Kidney glomerular epithelial cell (primary cell): ENCODE measurements around the gene ROBO4.

Experiments
- DNase-seq: peaks from one replicate; lab custom pipeline; 2025; lab: John Stamatoyannopoulos, UW

The ROBO4 gene

GRCh38 chr11:124872741-124873140, 24.9 kb downstream of the ROBO4 start:
- no peak for DNase-seq

GRCh38 chr11:124872280-124872679, 25.4 kb downstream of the ROBO4 start:
- DNase-seq = no peak

DNA sequence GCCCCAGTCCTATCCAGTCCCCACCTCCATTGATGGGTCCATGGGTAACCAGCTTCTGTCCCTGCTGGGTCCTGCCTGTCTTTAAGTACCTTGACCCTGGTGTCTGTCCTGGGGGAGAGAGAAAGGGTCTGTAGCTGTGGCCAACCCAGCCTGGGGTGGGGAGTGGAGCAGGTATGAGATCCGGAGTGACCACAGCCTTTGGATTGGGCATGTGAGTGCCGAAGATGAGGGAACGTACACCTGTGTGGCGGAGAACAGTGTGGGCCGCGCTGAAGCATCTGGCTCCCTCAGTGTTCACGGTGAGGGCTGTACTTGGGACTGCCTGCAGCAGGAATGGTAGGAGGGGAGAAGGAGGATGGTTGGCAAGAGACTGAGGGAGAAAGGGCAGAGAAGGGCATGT, 27.2 kb downstream of the ROBO4 start:
- DNase-seq = no peak

DNA sequence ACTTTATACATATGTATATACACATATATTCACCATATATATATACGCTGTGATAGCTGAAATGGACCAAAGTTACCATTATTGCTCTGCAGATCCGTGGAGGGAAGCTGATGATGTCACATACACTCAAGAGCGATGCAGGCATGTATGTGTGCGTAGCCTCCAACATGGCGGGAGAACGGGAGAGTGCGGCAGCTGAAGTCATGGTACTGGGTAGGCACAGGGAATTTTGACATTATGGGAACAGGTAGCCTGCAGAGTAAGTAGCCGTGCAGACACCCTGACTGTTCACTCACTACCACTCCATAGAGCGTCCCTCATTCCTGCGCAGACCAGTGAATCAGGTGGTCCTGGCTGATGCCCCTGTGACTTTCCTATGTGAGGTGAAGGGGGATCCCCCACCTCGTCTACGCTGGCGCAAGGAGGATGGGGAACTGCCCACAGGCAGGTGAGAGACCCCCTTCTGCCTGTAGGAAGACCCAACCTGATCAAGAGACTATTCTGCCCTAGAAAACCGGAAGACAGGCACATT, 27.7 kb downstream of the ROBO4 start:
- no peak for DNase-seq

- no peak for DNase-seq
These were observed 28.3 kb downstream of the ROBO4 start for GRCh38 chr11:124869331-124869730.

DNA sequence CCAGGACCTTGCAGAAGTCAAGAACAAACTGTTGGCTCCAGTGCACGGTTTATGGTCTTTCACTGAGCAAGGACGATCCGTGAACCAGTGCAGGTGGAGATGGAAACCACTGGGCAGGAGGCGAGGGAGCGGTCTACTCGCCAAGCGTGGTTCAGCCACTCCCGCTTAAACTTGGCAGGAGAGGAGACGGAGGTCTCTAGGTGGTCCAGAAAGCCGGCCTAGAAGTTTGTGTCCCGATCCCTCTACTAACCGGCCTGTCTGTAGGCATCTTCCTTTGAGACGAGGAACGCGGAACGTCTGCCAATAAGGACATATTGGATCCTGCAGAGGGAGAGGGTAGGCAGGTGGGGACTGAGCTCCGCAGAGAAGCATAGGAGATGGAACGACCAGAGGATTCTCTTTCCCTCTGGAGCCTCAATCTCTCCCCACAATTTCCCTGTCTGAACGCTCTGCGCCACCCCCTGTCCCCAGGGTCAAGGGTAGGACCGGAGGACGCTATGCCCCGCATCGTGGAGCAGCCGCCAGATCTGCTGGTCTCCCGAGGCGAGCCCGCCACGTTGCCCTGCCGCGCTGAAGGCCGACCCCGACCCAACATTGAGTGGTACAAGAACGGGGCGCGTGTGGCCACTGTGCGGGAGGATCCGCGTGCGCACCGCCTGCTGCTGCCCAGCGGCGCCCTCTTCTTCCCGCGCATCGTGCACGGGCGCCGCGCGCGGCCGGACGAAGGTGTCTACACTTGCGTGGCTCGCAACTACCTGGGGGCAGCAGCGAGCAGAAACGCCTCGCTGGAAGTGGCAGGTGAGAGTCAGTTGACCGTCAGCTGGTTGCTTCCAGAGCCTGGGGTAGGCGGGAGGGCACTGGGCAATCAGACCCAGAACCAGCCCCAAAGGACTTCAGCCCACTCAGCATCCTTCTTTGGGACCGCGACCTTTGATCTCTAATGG, 29.1 kb downstream of the ROBO4 start:
- no peak for DNase-seq

GRCh38 chr11:124867700-124868099, 30.0 kb downstream of the ROBO4 start:
- peak; percentile 8 for DNase-seq

- no peak for DNase-seq
These were observed 31.5 kb downstream of the ROBO4 start for GRCh38 chr11:124865902-124866851.

GRCh38 chr11:124865181-124865901, 32.3 kb downstream of the ROBO4 start, which contains the start of gene ROBO3:
Gene ROBO3, plus strand, starts transcription at chr11:124865432. Its CDS starts 146 bp downstream, at chr11:124865578.
- DNase-seq = no peak

DNA sequence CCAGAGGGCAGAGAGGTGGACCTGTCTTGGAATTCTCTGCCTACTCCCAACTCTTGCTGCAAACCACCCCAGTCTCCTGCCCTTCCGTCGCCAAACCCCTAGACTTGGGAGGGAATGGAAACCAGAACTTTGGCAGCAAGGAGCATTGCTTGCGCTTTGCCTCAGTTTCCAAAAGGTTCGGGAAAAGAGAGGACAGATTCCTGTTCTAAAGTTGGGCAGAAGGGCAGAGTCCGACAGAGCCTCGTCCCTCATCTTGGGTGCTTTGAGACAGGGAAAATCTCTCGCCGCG, 32.8 kb downstream of the ROBO4 start:
- DNase-seq = no peak

DNA sequence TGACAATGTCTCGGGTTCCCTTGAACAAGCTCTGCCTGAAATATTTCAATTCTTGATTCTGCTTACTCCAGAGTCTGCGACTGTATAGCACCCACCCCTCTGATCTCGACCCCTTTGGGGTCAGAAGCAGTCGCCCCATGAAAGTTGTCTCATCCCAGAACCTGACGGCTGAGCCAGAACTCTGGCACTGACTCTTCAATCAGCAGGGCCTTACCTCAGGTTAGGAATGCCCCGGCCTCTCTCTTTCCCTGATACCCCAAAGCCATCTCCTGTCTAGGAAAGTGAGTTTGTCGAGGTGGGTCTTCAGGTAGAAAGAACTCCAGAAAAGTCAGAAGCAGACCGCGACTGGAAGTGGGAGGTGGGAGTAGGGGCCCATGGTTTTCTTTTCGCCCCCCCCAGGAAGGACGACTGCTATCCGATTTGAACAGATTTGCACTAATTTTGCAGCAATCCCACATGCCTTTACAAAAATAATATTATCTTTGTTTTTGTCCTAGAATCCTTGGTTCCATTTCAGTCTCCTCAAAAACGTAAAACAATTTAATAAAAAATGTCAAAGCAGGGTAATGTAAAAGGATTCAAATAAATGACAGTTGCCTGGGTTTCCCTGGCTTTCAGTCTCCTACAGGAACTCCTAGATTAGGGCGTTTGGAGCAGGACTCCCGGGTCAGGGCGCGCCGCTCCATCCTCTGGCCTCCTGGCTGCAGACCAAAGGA, 33.3 kb downstream of the ROBO4 start:
- DNase-seq = no peak

- no peak for DNase-seq
These were observed 33.9 kb downstream of the ROBO4 start for GRCh38 chr11:124863826-124864165.

- no peak for DNase-seq
These were observed 34.4 kb downstream of the ROBO4 start for GRCh38 chr11:124863137-124863825.

DNA sequence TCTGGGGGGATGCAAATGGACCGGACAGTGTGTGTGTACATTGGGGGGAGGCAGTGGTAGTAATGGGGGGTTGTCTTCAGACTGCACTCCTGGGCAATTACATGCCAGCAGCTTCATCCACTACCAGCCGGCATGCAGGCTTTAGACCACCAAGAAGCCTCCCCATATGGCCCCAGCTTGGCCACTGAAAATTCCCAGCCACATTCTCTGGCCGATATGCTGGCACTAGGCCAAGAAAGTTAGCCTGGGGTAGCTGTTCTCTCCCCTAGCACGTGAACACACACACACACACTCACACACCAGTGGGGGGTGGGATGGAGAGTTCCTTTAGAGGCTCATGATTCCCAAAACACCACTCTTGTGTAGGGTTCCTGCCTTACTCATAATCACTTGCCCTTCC, 36.0 kb downstream of the ROBO4 start:
- no peak for DNase-seq

DNA sequence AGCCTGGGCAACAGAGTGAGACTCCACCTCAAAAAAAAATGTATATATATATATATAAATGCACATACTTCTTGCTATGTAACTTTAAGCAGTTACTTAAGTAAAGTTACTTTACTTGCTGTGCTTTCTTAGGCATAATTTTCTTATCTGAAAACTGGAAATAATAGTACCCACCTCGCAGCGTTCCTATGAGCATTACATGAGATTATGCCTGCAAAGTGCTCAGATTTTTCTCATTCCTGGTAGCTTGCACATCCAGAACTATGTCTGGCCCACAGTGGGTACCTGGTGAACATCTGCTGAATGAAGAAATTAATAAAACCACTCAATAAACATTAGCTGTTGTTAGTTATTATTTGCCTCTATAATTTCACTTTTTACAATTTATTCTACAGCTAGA, 38.5 kb downstream of the ROBO4 start:
- DNase-seq = no peak

- DNase-seq = no peak
These were observed 51.5 kb downstream of the ROBO4 start for GRCh38 chr11:124846070-124846673.

- no peak for DNase-seq
These were observed 53.0 kb downstream of the ROBO4 start for GRCh38 chr11:124844664-124845079.

DNA sequence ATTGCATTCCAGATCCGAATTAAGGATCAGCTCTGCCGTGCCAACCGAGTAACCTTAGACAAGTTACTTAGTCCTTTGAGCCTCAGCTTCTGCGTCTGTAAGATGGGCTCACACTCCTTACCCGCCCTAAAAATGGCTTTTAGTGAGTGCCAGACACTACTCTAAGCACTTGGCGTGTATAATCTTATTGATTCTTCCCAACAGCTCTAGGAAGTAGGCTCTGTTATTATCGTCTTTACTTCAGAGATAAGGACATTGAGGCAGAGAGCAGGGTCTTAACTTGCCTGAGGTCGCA, 54.1 kb downstream of the ROBO4 start:
- no peak for DNase-seq

GRCh38 chr11:124842305-124842704, 55.4 kb downstream of the ROBO4 start:
- no peak for DNase-seq

- DNase-seq = no peak
These were observed 55.8 kb downstream of the ROBO4 start for GRCh38 chr11:124841840-124842239.

DNA sequence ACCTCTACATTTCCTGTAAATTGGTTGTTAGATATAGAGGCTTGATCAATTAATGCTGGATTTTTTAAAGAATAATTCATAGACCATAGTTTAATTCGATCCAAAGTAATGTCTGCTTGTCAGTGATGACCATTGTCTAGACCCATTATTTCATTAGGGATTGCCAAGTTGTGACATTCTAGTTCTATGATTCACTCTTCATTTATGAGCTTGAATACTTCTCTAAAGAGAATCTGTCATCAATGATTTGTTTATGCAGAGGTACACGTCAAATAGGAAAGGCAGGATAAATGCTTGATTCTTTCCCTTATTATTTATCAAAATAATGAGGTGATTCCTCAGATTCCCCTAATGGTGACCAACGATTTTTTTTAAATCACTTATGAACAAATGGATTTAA, 56.5 kb downstream of the ROBO4 start:
- DNase-seq = peak; percentile 13
